AG04450 (cell line): ENCODE results near the gene PITPNM1. TPM values are rescaled to one million over a fixed set of nuclear protein-coding genes. Genes with fewer than 3 reads are reported as not detected.
"Not testable (repeated sequence)": the region's sequence is repeated elsewhere in the genome, so short reads cannot be mapped to it uniquely, and the experiment has no call there.

Experiments
- CTCF ChIA-PET: fragments of 300-600, 350-600 bp; formaldehyde crosslinking; extraction: SDS; loops from one replicate; lab custom pipeline; 2022; ENCODE audit warnings: antibody characterized with exemption, inconsistent platforms; lab: Charles Lee
- POLR2A ChIA-PET: fragments of 350-600 bp; formaldehyde crosslinking; extraction: SDS; loops from one replicate; lab custom pipeline; 2021; ENCODE audit warnings: antibody characterized with exemption, inconsistent platforms; lab: Yijun Ruan, JAX
- DNase-seq: peaks from one replicate; pipeline ENCODE4 v3.0.0-alpha.2; 2011; ENCODE audit warnings: low read depth, low spot score
- H3K27ac ChIP-seq: one replicate; pipeline ENCODE4 v1.5.1; 2012; ENCODE audit warnings: low read depth, low read length, control low read depth
- H3K27me3 ChIP-seq: one replicate; pipeline ENCODE4 v1.6.0; 2012; ENCODE audit warnings: low read length; ENCODE audit not compliant: control insufficient read depth, insufficient read depth
- H3K4me3 ChIP-seq: 2 replicates; pipeline ENCODE4 v1.5.1; 2011; ENCODE audit warnings: mild to moderate bottlenecking, low read depth, low read length, control low read depth
- H3K9me3 ChIP-seq: 2 replicates; pipeline ENCODE4 v1.5.1; 2012; ENCODE audit warnings: low read length; ENCODE audit not compliant: control insufficient read depth, insufficient read depth
- polyA plus RNA-seq: library from polyadenylated mRNA; depleted of rRNA; stranded (reverse); fragments of >200 nt; gene quantifications from 2 replicates; pipeline ENCODE4 v1.2.3, GENCODE V29; 2011
- TF ChIP-seq, protein P1 (sequence below): IDR thresholded peaks from 2 replicates; pipeline ENCODE4 v1.5.1; 2011; ENCODE audit warnings: low read depth, low read length, control low read depth, inconsistent platforms

The PITPNM1 gene
- polyA plus RNA-seq, 1 experiment: 6.4 TPM

DNA sequence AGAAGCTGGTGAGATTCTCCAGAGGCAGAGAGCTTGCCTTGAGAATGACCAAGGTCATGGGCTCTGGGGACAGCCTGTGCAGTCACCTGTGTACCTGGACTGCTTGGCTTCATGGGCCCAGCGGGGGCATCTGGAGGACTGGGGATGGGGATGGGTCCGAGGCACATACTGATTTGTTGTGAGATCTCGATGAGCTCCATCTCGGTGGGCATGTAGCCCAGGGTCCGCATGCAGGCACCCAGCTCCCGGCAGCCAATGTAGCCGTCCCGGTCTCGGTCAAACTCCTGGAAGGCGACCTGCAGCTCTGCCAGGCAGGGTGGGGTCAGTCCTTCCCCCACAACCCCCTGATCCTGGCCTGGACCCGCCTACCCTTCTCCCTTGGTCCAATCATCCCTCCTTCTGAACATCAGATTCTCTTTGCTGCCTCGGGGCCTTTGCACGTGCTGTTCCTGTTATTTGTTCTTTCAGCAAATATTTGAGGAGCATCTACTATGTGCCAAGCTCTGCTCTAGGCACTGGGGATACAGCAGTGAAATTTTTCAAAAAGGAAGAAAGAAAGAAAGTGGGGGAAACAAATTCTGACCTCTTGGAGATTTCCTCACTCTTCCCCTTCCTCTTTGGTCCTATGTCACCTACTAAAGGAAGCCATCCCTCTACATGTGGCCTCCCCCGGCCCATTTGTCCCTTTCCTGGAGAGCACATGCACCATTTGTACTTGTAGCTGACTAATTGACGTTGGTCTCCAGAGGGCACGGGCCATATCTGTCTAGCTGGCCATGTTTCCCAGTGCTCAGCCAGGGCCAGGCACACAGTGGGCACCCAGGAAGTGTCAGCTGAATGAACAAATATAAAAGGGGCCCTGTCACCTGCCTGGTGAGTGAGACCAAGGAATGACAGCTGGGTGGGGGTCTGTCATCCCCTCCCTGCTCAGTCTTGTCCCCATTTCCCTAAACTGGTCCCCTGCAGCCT lies 16.0 kb upstream of the PITPNM1 start:
- Histone ChIP-seq H3K9me3 (no peaks in the 10 kb centered on the region; the same call in 1 of the 2 replicates), H3K27ac (no peak overlapping the region), H3K4me3 (no peak overlapping the region), H3K27me3 (peaks cover 29% of the 10 kb centered on the region)
- POLR2A ChIA-PET: no interaction called here
- TF ChIP-seq, protein P1, sequence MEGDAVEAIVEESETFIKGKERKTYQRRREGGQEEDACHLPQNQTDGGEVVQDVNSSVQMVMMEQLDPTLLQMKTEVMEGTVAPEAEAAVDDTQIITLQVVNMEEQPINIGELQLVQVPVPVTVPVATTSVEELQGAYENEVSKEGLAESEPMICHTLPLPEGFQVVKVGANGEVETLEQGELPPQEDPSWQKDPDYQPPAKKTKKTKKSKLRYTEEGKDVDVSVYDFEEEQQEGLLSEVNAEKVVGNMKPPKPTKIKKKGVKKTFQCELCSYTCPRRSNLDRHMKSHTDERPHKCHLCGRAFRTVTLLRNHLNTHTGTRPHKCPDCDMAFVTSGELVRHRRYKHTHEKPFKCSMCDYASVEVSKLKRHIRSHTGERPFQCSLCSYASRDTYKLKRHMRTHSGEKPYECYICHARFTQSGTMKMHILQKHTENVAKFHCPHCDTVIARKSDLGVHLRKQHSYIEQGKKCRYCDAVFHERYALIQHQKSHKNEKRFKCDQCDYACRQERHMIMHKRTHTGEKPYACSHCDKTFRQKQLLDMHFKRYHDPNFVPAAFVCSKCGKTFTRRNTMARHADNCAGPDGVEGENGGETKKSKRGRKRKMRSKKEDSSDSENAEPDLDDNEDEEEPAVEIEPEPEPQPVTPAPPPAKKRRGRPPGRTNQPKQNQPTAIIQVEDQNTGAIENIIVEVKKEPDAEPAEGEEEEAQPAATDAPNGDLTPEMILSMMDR: no peak
- CTCF ChIA-PET: no interaction called here
- DNase-seq: no peak

DNA sequence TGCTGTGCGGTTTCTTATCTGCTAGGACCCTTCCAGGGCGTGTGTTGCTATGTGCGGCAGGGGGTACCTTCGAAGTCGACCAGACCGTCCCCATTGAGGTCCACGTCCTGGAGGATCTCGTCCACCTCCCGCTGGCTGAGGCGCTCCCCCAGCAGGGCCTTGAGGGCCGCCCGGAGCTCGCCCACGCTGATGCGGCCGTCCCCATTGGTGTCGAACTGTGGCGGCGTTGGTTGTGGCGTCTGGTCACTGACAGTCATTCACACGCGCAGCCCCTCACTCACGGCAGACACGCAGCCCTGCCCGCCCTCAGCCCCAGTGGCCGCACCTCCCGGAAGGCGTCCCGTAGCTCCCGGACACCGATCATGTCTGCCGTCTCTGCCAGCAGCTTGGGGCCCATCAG lies 14.6 kb upstream of the PITPNM1 start:
- ChIA-PET CTCF (no interaction called here), POLR2A (no interaction called here)
- no peaks in the 10 kb centered on the region; the same call in 1 of the 2 replicates for H3K9me3 ChIP-seq
- no peak overlapping the region for H3K27ac ChIP-seq
- no peak for DNase-seq
- peaks cover 24% of the 10 kb centered on the region for H3K27me3 ChIP-seq
- TF ChIP-seq, protein P1: no peak
- no peak overlapping the region for H3K4me3 ChIP-seq

DNA sequence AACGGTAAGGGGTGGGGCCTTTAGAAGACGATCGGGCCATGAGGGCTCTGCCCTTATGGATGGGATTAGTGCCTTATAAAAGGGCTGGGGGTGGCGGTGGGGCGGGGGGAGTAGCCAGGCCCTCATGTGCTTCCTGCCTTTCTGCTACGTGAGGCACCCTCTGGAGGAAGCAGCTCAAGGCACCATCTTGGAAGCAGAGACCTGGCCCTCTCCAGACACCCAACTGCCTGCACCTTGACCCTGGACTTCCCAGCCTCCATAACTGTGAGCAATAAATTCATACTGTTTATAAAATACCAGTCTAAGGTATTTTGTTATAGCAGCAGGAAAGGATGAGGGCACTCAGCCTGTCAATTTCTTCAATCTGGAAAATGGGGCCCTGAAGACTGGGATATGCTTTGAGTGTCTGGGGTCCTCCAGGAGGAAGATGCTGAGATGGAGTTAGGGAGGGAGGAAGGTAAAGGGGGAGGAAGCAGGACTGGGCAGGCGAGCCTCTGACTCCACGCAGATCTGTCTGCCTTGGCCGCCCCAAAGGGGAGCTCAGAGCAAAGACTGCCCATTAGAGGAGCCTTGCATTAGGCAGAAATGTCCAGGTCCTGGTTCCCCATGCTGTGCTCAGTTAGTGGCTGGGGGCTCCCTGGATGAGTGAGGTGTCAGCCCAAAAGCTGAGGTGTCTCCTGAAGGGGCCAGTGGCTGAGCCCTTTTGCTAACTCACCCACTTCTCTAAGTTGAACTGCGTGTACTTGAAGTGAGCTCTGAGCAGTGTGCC lies 12.8 kb upstream of the PITPNM1 start:
- ChIA-PET CTCF (no interaction called here), POLR2A (no interaction called here)
- Histone ChIP-seq H3K27me3 (peaks cover 27% of the 10 kb centered on the region), H3K4me3 (no peak overlapping the region), H3K9me3 (no peaks in the 10 kb centered on the region; the same call in 1 of the 2 replicates), H3K27ac (no peak overlapping the region)
- no peak for DNase-seq
- TF ChIP-seq, protein P1: no peak

DNA sequence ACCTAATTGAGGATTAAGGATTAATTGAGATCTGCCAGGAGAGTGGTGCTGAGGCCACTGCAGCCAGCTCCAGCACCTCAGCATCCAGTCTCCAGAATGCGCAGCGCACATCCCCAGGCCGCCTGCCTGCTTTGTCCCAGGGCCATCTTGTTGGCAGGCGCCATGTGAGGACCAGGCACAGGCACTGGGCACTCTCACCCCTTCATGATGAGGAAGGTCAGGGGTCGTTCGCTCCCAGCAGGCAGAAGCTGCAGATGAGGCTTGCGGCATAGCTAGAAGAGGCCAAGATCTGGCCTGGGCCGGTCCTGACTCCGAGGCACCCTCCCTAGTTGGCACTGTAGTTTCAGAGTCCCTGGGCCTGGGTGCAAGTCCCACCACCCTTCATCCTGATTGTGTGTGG lies 11.6 kb upstream of the PITPNM1 start:
- Histone ChIP-seq H3K27ac (no peak overlapping the region), H3K27me3 (peaks cover 27% of the 10 kb centered on the region), H3K4me3 (no peak overlapping the region), H3K9me3 (no peaks in the 10 kb centered on the region; the same call in 1 of the 2 replicates)
- no peak for DNase-seq
- ChIA-PET CTCF (no interaction called here), POLR2A (no interaction called here)
- TF ChIP-seq, protein P1: no peak

DNA sequence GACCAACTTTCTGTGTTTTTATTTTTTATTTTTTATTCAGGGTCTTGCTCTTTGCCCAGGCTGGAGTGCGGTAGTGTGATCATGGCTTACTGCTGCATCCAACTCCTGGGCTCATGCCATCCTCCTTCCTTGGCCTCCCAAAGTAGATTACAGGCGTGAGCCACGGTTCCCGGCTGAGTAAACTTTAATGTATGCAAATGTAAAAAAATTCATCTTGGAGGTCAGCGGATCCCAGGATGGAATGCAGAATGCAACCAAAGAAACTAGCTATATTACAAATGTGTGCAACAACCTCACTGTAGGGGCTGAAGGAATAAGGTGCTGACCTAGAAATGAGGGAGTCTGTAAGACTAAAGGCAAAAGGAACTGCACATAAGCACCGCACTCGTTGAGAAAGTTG lies 9.0 kb upstream of the PITPNM1 start:
- no peaks in the 10 kb centered on the region for H3K9me3 ChIP-seq

DNA sequence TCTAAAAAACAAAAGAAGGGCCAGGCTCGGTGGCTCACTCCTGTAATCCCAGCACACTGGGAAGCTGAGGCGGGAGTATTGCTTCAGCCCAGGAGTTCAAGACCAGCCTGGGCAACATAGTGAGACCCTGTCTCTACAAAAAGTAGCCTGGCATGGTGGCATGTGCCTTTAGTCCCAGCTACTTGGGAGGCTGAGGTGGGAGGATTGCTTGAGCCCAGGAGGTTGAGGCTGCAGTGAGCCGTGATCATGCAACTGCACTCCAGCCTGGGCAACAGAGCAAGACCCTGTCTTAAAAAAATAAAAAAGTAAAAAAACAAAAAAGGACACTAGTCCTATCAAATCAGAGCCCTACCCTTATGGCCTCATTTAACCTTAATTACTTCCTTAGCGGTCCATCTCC lies 6.4 kb upstream of the PITPNM1 start:
- H3K4me3 ChIP-seq, H3K9me3 ChIP-seq, H3K27me3 ChIP-seq, CTCF ChIA-PET, DNase-seq, H3K27ac ChIP-seq: not testable (repeated sequence)
- POLR2A ChIA-PET: interaction anchor here (0.5 kb wide), 1 partner anchor 594 kb away, joined by 6 read pairs; no protein-coding TSS in a partner anchor

More for the DNA sequence above, 9.0 kb upstream of the PITPNM1 start:
- TF ChIP-seq, protein P1: no peak
- Histone ChIP-seq H3K27me3 (peaks cover 19% of the 10 kb centered on the region), H3K27ac (no peak overlapping the region), H3K4me3 (no peak overlapping the region)
- ChIA-PET POLR2A (no interaction called here), CTCF (no interaction called here)
- DNase-seq: no peak
